RWPE1 (cell line): ENCODE measurements around the gene KLK1.

ENCODE experiments used
- CTCF ChIA-PET: fragments of 350-600 bp; sonication (Branson Sonifier 250); formaldehyde crosslinking; extraction: SDS; loops from one replicate; lab custom pipeline; 2021; lab: Yijun Ruan, JAX
- POLR2A ChIA-PET: fragments of 400-600 bp; formaldehyde crosslinking; extraction: SDS; loops from one replicate; lab custom pipeline; 2020; ENCODE audit warnings: antibody characterized with exemption; ENCODE audit not compliant: low non-redundant PET; lab: Yijun Ruan, JAX
- DNase-seq: peaks from one replicate; pipeline ENCODE4 v3.0.0; 2012; ENCODE audit warnings: low spot score
- H3K27ac ChIP-seq: fragments of 450-650 bp; 2 replicates; pipeline ENCODE4 v1.5.1; 2017
- CTCF ChIP-seq: fragments of 450-650 bp; conservative IDR thresholded peaks from 2 replicates; pipeline ENCODE4 v1.5.1; 2017; ENCODE audit warnings: low read depth, mild to moderate bottlenecking

KLK1 gene

GRCh38 chr19:50822661-50823208 lies 852 bp downstream of the KLK1 start:
- POLR2A ChIA-PET, result no interaction called here
- no peak for DNase-seq
- CTCF ChIA-PET, result interaction anchor here (0.7 to 0.9 kb wide), 2 partner anchors 99 to 196 kb away, joined by 3 read pairs; no protein-coding TSS in a partner anchor

GRCh38 chr19:50821622-50822021 lies 2.0 kb downstream of the KLK1 start:
- POLR2A ChIA-PET, result no interaction called here
- CTCF ChIA-PET, result interaction anchor here (0.5 kb wide), 1 partner anchor 273 kb away, joined by 4 read pairs; no protein-coding TSS in a partner anchor
- TF ChIP-seq CTCF, result no peak

More at GRCh38 chr19:50822661-50823208, 852 bp downstream of the KLK1 start:
- TF ChIP-seq CTCF, result no peak
- H3K27ac ChIP-seq, result no peak overlapping the region

GRCh38 chr19:50821248-50821612 lies 2.4 kb downstream of the KLK1 start:
- no peak overlapping the region for H3K27ac ChIP-seq
- CTCF ChIA-PET, result no interaction called here
- TF ChIP-seq CTCF, result no peak
- no peak for DNase-seq
- POLR2A ChIA-PET, result no interaction called here

More at GRCh38 chr19:50821622-50822021, 2.0 kb downstream of the KLK1 start:
- H3K27ac ChIP-seq, result no peak overlapping the region
- DNase-seq, result no peak

- POLR2A ChIA-PET, result no interaction called here
- no peak for TF ChIP-seq CTCF
- H3K27ac ChIP-seq, result no peak overlapping the region
- CTCF ChIA-PET, result no interaction called here
- no peak for DNase-seq
Measured at GRCh38 chr19:50820549-50821247, 2.9 kb downstream of the KLK1 start.

GRCh38 chr19:50820086-50820485 lies 3.5 kb downstream of the KLK1 start:
- no peak for TF ChIP-seq CTCF
- ChIA-PET CTCF (no interaction called here), POLR2A (no interaction called here)
- DNase-seq, result no peak
- no peak overlapping the region for H3K27ac ChIP-seq

- DNase-seq, result no peak
- no peak for TF ChIP-seq CTCF
- no peak overlapping the region for H3K27ac ChIP-seq
- CTCF ChIA-PET, result no interaction called here
- POLR2A ChIA-PET, result no interaction called here
Measured at GRCh38 chr19:50819636-50820035, 4.0 kb downstream of the KLK1 start.
